RWPE1 (cell line): Measurements from ENCODE around the gene USP12.

Source experiments
- CTCF ChIA-PET: fragments of 350-600 bp; sonication (Branson Sonifier 250); formaldehyde crosslinking; extraction: SDS; loops from one replicate; lab custom pipeline; 2021; lab: Yijun Ruan, JAX
- POLR2A ChIA-PET: fragments of 400-600 bp; formaldehyde crosslinking; extraction: SDS; loops from one replicate; lab custom pipeline; 2020; ENCODE audit warnings: antibody characterized with exemption; ENCODE audit not compliant: low non-redundant PET; lab: Yijun Ruan, JAX
- DNase-seq: peaks from one replicate; pipeline ENCODE4 v3.0.0; 2012; ENCODE audit warnings: low spot score
- H3K27ac ChIP-seq: fragments of 450-650 bp; 2 replicates; pipeline ENCODE4 v1.5.1; 2017
- CTCF ChIP-seq: fragments of 450-650 bp; conservative IDR thresholded peaks from 2 replicates; pipeline ENCODE4 v1.5.1; 2017; ENCODE audit warnings: low read depth, mild to moderate bottlenecking

Gene USP12

DNA sequence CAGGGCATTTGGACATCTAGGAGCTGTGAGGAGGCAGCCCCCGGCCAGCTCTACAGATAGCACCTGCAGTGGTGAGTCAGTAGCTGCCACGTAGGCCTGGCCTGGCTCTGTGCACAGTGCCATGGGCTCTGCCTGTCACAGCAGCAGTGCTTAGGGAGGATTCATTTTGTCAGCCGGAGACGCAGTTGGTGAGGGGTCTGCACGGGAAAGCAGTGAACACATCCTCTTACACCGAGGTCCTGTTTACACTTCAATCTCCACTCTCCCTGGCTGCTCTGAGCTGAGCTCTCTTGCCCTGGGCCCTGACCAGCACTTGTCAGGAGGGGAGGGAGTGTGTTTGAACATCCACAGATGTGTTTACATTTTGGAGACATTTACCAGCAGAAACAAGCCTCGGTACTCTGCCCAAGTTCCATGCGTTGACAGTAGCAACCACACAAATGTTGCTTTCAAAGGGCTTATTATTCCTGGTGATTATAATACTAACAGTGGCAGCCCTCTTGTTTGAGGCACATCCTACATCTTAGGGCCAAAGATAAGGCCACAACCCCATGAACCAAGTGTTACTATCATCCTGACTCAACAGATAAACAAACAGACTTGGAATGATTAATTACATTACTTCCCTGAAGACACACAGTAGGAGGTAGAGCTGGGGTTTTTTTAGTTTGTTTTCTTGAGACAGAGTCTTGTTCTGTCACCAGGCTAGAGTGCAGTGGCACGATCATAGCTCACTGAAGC, 148.9 kb downstream of the USP12 start:
- ChIA-PET POLR2A (no interaction called here), CTCF (interaction anchor here (0.7 kb wide), 1 partner anchor 1453 kb away, joined by 3 read pairs; no protein-coding TSS in a partner anchor)
- H3K27ac ChIP-seq: no peak overlapping the region
- no peak for DNase-seq
- no peak for TF ChIP-seq CTCF

GRCh38 chr13:27020415-27020814, 151.2 kb downstream of the USP12 start:
- TF ChIP-seq CTCF: no peak
- DNase-seq: no peak
- ChIA-PET POLR2A (no interaction called here), CTCF (no interaction called here)
- no peak overlapping the region for H3K27ac ChIP-seq

GRCh38 chr13:27018882-27019281, 152.7 kb downstream of the USP12 start:
- DNase-seq: no peak
- ChIA-PET POLR2A (no interaction called here), CTCF (no interaction called here)
- TF ChIP-seq CTCF: no peak
- H3K27ac ChIP-seq: no peak overlapping the region

- POLR2A ChIA-PET: no interaction called here
- no peak for DNase-seq
- CTCF ChIA-PET: no interaction called here
- TF ChIP-seq CTCF: no peak
- H3K27ac ChIP-seq: no peak overlapping the region
Measured at GRCh38 chr13:27018344-27018861, 153.2 kb downstream of the USP12 start.

- no peak for TF ChIP-seq CTCF
- no peak overlapping the region for H3K27ac ChIP-seq
- no peak for DNase-seq
- ChIA-PET POLR2A (no interaction called here), CTCF (no interaction called here)
Measured at GRCh38 chr13:27016875-27017274, 154.7 kb downstream of the USP12 start.
